Measurements from ENCODE around the gene SMYD3.

- TF ChIP-seq HDGF (IDR thresholded peaks at IDR 0.05; ENCODE audit: borderline replicate concordance) (no peak), FOXM1 (IDR thresholded peaks at IDR 0.05; ENCODE audit: borderline replicate concordance) (no peak), ELF4 (IDR thresholded peaks at IDR 0.05) (no peak), SUZ12 (IDR thresholded peaks at IDR 0.05) (no peak), SP1 (IDR thresholded peaks at IDR 0.05) (no peak), ZNF384 (IDR thresholded peaks at IDR 0.05) (no peak)
Measured at GRCh38 chr1:245721488-245721887, 785.6 kb downstream of the SMYD3 start.

Data from HEK293T (cell line).